Measurements from ENCODE around the gene GRAMD1B.

DNA sequence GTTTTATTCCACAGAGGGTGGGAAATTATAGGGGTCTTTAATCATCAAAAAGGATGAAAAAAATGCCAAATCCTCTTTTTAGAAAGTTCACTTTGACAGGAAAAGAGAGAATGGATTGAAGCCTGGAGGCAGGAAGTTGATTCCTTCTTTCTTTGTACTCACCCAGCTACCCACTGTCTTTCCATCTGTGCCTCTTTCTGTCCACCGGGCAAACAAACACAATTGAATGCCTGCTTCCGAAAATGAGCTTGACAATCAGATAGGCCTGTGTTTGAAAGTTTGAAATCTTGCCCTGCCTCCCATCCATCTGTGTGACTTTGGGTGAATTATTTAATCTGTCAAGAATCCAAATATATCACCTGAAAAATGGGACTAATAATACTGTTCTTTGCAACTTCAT is 143.2 kb downstream of the GRAMD1B start:
- TF ChIP-seq, protein P1, sequence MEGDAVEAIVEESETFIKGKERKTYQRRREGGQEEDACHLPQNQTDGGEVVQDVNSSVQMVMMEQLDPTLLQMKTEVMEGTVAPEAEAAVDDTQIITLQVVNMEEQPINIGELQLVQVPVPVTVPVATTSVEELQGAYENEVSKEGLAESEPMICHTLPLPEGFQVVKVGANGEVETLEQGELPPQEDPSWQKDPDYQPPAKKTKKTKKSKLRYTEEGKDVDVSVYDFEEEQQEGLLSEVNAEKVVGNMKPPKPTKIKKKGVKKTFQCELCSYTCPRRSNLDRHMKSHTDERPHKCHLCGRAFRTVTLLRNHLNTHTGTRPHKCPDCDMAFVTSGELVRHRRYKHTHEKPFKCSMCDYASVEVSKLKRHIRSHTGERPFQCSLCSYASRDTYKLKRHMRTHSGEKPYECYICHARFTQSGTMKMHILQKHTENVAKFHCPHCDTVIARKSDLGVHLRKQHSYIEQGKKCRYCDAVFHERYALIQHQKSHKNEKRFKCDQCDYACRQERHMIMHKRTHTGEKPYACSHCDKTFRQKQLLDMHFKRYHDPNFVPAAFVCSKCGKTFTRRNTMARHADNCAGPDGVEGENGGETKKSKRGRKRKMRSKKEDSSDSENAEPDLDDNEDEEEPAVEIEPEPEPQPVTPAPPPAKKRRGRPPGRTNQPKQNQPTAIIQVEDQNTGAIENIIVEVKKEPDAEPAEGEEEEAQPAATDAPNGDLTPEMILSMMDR (IDR thresholded peaks at IDR 0.05; ENCODE audit: borderline replicate concordance, extremely low read depth, low read length, poor library complexity, severe bottlenecking) = no peak
- no peak for TF ChIP-seq EZH2 (IDR thresholded peaks at IDR 0.05; ENCODE audit: borderline replicate concordance, low read depth, low read length, severe bottlenecking)
